DMS 273 (cell line): ENCODE data around the gene CCDC57.
A peak's percentile ranks its signal among the peaks of the same experiment; 100 is the strongest.

Experiments used
- DNase-seq: peaks from one replicate; lab custom pipeline; 2025; ENCODE audit not compliant: unreplicated experiment; lab: John Stamatoyannopoulos, UW

CCDC57 gene

DNA sequence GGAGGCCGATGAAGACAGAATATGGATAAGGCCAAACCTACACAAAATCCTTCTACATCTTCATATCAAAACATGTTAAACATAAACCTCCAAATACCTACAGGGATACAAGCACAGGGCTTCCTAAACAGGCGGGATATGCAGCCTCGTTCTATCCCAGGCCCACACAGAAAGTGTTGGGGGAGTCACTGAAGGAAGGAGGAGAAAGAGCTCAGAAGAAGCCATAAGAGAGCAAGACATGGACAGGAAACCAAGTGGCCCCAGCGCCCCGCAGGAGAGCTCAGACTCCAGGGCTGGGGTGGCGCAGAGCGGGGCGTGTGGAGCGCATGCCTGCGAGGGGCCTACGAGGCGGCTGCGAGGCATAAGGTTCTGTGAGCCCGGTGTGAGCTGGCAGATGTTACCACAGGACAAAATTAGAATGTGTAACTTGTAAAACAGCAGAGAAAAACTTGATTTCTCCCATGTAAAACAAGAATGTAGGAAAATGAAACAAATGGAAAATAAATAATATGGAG, 103.6 kb downstream of the CCDC57 start:
- DNase-seq, result no peak

- DNase-seq, result no peak
Observed at GRCh38 chr17:82108496-82108945, 104.1 kb downstream of the CCDC57 start.

DNA sequence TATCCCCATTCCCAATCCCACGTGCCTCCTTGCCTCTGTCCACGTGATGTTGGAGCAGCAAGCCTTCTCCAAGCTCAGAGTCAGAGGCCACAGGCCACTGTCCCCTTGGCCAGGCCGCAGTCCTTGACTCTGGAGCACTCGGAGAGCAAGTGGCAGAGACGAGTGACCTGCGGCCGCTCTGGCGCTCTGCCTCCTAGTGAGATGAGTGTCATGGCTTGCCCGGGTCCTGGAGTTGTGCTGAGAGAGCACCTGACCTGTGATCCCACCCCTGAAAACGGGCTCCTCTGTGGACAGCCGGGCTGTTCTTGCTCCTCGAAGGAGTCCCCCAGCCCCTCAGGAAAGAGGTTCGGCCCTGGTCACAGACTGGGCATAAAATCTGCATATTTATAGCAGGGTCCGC, 104.6 kb downstream of the CCDC57 start:
- DNase-seq, result no peak

GRCh38 chr17:82107341-82107860, 105.2 kb downstream of the CCDC57 start:
- DNase-seq, result peak; percentile 57

GRCh38 chr17:82106688-82107305, 105.8 kb downstream of the CCDC57 start:
- DNase-seq, result peak; percentile 49

GRCh38 chr17:82105882-82106687, 106.6 kb downstream of the CCDC57 start:
- peak; percentile 83 for DNase-seq

DNA sequence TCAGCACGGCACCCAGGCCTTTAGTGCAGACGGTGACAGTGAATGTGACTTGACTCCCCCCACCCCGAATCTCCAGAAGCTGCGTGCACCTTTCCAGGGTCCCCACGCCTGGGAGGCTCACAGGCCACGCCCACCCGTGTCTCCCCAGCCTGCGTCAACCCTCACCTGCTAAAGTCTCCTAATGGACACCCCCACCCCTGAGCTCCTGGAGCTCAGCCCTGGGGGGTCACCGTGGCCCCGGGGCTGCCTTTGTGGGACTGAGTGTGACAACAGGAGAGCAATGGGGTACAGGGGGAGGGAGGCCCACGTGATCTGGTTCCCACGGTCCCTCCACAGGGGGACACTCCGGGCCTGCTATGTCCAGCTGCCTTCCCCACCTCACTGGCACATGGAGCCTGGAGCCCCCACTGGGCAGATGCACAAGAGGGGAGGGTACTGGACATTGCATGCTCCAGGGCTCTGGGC, 107.2 kb downstream of the CCDC57 start:
- no peak for DNase-seq

GRCh38 chr17:82104797-82105416, 107.7 kb downstream of the CCDC57 start:
- DNase-seq, result no peak

DNA sequence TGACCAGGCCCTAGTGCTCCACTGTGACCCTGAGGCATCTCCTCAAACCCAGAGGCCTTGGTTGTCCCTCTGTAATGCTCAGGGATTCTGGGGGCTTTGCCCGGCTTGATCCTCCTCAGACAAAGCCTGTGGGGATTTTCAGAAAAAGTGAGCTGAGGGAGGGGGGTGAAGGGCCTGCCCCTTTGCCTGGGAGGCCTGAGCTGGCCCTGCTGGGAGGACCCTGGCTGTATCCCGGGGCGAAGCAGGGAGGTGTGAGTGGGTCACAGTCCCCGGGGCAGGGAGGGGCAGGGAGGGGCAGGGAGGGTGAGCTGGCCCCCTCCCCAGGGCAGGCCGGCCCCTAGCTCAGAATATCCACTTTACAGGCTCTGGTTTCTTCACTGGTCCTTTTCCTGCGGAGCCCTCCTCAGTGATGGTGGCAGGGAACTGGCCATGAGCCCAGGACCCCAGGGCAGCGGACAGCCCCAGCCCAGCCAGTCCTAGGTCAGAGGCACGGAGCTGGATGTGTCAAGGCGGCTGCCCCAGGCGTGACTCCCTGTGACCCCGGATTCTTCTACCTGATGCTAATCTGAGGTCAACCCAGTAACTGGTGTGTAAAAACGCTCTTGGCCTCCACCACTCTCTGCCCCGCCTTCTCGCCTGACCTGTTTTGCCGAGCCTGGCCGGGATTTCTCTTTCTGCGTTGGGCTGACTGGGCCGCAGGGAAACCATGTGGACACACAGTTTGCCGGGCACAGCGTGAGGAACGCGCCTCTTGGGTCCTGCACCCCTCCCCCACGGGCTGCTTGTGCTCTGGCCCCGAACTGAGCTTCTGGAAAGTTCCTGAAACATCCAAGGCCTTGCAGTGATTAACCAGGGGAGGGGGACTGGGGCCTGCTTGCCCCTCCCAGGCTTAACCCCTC, 108.8 kb downstream of the CCDC57 start:
- no peak for DNase-seq

DNA sequence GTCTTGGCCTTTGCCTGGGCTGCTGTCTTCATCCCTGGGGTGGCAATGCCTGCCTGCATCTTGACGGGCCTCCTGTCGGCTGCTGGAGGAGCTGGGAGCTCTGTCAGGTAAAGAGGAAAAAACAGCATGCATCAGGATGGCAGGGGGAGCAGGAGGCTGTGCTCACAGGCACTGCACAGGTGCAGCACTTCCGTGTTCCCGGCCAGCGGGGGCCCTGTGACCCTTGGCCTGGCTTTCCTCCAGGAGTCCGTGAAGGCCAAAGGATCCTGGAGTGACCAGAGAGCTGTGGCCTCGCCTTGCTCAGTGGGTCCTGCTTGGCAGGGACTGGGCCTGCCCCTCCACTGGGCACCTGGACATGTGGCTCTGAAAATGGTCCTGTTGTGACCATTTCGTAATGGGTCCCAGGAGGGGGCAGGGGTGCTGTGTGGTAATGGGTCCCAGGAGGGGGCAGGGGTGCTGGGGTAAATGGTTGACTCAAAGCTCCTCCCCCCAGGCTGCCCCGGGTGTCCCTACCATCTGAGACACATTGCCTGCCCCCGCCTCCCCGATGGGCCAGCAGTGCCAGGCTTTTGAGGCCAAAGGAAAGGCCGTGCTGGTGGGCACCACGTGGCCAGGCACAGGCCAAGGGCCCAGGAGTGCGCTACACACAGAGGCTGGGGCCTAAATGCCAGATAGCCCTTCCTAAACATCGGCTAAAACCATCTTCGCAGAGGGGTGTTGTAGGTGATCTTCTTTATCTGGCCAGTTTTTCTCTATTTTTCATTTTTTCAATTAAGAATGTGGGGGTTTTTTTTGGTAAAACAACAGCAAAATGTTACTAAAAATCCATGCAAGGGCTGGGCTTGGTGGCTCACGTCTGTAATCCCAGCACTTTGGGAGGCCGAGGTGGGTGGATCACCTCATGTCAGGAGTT, 110.6 kb downstream of the CCDC57 start:
- peak; percentile 49 for DNase-seq

- no peak for DNase-seq
Observed at GRCh38 chr17:82101301-82101715, 111.3 kb downstream of the CCDC57 start.

- no peak for DNase-seq
Observed at GRCh38 chr17:82100502-82101298, 111.9 kb downstream of the CCDC57 start.

DNA sequence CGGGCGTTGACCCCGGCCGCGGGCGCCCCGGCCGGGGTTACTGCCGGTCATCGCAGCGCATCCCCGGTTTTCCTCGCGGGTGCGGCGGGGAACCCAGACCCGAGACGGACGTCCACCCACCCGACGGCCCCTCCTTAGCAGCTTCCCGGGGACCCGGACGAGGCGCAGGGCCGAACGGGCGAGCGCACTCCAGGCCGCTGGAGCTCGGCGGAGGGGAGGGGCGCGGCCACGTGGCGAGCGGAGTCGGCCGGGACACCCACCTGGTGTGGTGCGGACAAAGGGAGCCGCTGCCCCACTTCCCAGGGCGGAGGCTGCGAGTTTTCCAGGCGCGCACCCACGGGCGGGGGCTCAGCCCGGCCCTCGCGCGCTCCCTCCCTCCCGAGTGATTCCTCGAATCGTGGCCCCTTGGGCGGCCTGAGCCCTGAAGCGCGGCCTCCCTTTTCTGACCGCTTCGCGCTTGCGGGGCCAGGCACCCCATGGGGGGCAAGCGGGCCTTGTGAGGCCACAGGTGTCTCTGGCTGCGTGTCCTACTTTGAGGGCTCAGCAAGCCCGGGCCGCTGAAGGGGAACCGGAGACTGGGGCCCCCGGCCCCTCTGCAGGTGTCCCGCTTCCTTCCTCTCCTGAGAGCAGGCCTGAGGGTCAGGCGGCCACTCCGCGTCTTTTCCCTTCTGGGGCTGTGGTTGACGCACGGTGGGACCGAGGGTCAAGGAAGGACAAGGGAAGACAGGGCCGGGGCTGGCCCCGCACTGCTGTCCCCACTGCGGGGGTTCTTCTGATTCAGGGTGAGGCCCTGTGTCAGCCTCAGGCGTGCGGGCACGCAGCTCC, 113.5 kb downstream of the CCDC57 start:
- DNase-seq, result peak; percentile 84

DNA sequence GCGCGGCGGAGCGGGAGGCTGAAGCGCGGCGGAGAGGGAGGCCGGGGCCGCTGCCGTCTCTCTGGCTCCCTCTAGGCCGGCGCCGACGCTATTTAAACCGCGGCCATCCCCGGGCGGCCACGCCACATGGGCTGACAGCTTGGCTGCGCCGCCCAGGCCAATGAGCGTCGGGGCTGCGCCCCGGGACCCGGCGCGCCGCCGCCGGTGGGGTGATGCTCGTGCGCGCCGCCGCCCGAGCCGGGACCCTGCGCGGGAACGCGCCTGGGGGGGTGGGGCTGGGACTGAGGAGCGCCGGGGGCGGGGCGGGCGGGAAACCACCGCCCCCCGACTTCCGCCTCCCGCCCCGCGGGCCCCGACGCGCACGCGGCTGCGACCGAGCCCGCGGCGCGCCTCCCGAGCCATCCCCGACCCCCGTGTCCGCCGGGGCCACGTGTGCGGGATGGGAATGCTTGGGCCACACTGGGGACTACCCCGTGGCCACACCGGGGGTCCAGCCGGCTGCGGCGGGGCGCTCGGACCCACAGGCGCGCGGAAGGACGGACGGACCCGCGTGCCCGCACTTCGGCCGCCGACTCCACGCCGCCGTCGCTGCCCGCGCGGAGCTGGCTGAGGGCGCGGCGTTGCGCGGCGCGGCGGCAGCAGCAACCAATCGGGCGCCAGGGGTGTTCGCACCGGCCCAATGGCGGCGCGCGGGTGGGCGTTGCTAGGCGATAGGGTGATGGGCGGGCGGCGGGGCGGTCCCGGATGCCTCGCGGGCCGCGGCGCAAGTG, 114.3 kb downstream of the CCDC57 start, which contains the start of gene FASN:
FASN (minus strand) TSS at position 68 of the 770 bp plus-strand sequence. CDS start 1,791 bp downstream, outside the sequence.
- peak; percentile 99 for DNase-seq

DNA sequence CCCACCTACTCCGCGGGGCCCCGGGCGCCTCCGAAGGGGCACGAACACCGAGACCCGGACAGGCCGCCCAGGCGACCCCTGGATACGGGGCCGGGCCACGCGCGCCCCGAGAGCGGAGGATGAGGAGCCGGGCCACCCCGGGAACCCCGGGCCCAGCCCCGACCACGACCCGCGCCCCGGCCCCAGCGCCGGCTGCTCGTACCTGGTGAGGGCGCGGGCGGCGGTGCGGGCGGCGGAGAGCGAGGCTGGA, 114.8 kb downstream of the CCDC57 start:
- no peak for DNase-seq

DNA sequence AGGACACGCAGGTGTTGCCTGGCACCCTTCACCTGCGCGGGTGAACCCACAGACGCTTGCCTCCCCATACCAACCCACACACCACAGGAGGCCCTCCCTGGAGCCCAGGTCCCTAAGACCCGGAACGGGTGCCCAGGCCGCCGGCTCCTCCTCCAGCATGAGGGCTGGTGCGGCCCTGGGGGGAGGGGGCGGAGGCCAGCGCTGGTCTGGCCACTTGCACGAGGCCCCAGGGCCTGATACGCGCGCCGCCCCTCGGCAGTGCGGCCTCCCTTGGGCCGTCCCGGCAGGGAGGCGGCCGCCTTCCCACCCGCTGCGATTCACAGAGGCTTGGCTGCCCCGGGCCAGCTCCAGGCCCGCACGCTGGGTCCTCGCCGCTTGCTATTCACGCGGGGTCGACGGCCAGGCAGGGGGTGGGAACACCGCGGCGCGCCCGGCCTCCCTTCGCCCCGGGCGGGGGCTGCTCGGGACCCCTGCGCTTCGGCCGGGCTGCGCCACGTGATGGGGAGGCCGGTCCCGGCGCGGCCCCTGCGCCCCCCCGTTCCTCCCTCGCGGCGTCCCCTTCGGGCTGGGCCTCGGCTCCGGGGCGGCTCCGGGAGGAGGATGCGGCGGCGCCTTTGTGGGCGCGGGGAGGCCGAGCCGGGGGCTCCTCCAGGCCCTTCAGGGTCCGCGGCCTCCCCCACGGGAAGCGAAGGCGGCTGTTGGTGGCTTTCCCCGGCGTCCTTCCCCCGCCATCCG, 115.3 kb downstream of the CCDC57 start:
- peak; percentile 63 for DNase-seq
